Loucy (cell line): ENCODE results near the gene RAB7A.
"Not testable (repeated sequence)": the region's sequence is repeated elsewhere in the genome, so short reads cannot be mapped to it uniquely, and the experiment has no call there.

Experiments
- H2AFZ ChIP-seq: fragments of 200-600 bp; sonication (generic); 2 replicates; pipeline ENCODE4 v1.6.0; 2016; ENCODE audit warnings: antibody characterized with exemption, mild to moderate bottlenecking, low read length, moderate library complexity
- H3F3A ChIP-seq: fragments of 200-600 bp; 2 replicates; pipeline ENCODE4 v1.6.0; 2016; ENCODE audit warnings: antibody characterized with exemption, low read depth, mild to moderate bottlenecking
- H3K27me3 ChIP-seq: fragments of 200-600 bp; sonication (generic); 2 replicates; pipeline ENCODE4 v1.6.1; 2014; ENCODE audit warnings: low read length, mild to moderate bottlenecking; ENCODE audit not compliant: insufficient read depth, poor library complexity, severe bottlenecking
- H3K36me3 ChIP-seq: fragments of 200-600 bp; sonication (generic); 2 replicates; pipeline ENCODE4 v1.6.1; 2016; ENCODE audit warnings: low read length; ENCODE audit not compliant: insufficient read depth
- H3K4me1 ChIP-seq: fragments of 200-600 bp; sonication (generic); 2 replicates; pipeline ENCODE4 v1.5.1; 2014; ENCODE audit warnings: low read length, mild to moderate bottlenecking; ENCODE audit not compliant: insufficient read depth, poor library complexity, severe bottlenecking
- H3K4me2 ChIP-seq: fragments of 200-600 bp; sonication (generic); 2 replicates; pipeline ENCODE4 v1.6.0; 2014; ENCODE audit warnings: antibody characterized with exemption, low read length, low read depth, mild to moderate bottlenecking; ENCODE audit not compliant: poor library complexity, severe bottlenecking
- H3K4me3 ChIP-seq: fragments of 200-600 bp; sonication (generic); 2 replicates; pipeline ENCODE4 v1.5.1; 2014; ENCODE audit warnings: low read length, mild to moderate bottlenecking, mixed read lengths; ENCODE audit not compliant: poor library complexity, severe bottlenecking
- H3K79me2 ChIP-seq: fragments of 200-600 bp; sonication (generic); 2 replicates; pipeline ENCODE4 v1.6.1; 2014; ENCODE audit warnings: low read length; ENCODE audit not compliant: insufficient read depth
- H3K9ac ChIP-seq: fragments of 200-600 bp; sonication (generic); 2 replicates; pipeline ENCODE4 v1.6.0; 2014; ENCODE audit warnings: mild to moderate bottlenecking, low read depth, low read length, moderate library complexity; ENCODE audit not compliant: poor library complexity, severe bottlenecking
- H3K9me2 ChIP-seq: fragments of 200-600 bp; sonication (generic); replicated peaks from 2 replicates; pipeline ENCODE4 v1.6.1; 2016; ENCODE audit warnings: low read depth, low read length, mixed read lengths
- H3K9me3 ChIP-seq: fragments of 200-600 bp; sonication (generic); 2 replicates; pipeline ENCODE4 v1.6.1; 2014; ENCODE audit warnings: mild to moderate bottlenecking, antibody characterized with exemption, low read length, low read depth; ENCODE audit not compliant: insufficient read depth
- H4K20me1 ChIP-seq: fragments of 200-600 bp; sonication (generic); 2 replicates; pipeline ENCODE4 v1.6.0; 2014; ENCODE audit warnings: antibody characterized with exemption, low read length, mild to moderate bottlenecking; ENCODE audit not compliant: insufficient read depth, poor library complexity, severe bottlenecking
- CTCF ChIP-seq: fragments of 200-600 bp; sonication (generic); conservative IDR thresholded peaks from 2 replicates; pipeline ENCODE4 v1.5.1; 2014; ENCODE audit warnings: mild to moderate bottlenecking, antibody characterized with exemption, low read length
- EZH2phosphoT487 ChIP-seq: fragments of 200-600 bp; IDR thresholded peaks from 2 replicates; pipeline ENCODE4 v1.6.1; 2018; ENCODE audit warnings: antibody characterized with exemption, mild to moderate bottlenecking, moderate library complexity, borderline replicate concordance

The RAB7A gene

GRCh38 chr3:128830762-128831161 lies 104.8 kb downstream of the RAB7A start:
- not testable (repeated sequence) for H3K9ac ChIP-seq, H2AFZ ChIP-seq, H3K9me2 ChIP-seq, H4K20me1 ChIP-seq, H3K27me3 ChIP-seq, H3K79me2 ChIP-seq, H3K4me1 ChIP-seq, H3K4me2 ChIP-seq, H3K9me3 ChIP-seq, H3K36me3 ChIP-seq, H3F3A ChIP-seq, H3K4me3 ChIP-seq

GRCh38 chr3:128832979-128833378 lies 107.0 kb downstream of the RAB7A start:
- H3K9me2 ChIP-seq, H4K20me1 ChIP-seq, H3K27me3 ChIP-seq, H3K36me3 ChIP-seq, H3K4me2 ChIP-seq, H2AFZ ChIP-seq, H3K4me1 ChIP-seq, H3K79me2 ChIP-seq, H3K9me3 ChIP-seq, H3K9ac ChIP-seq, H3K4me3 ChIP-seq, H3F3A ChIP-seq: not testable (repeated sequence)

GRCh38 chr3:128835096-128835495 lies 109.1 kb downstream of the RAB7A start:
- Histone ChIP-seq H3K27me3 (no peaks in the 10 kb centered on the region), H3K9me2 (no peaks in the 10 kb centered on the region), H2AFZ (no peak overlapping the region), H3K4me3 (no peak overlapping the region), H3F3A (no peaks in the 10 kb centered on the region), H3K9me3 (no peaks in the 10 kb centered on the region), H4K20me1 (no peaks in the 10 kb centered on the region), H3K36me3 (no peaks in the 10 kb centered on the region), H3K79me2 (no peaks in the 10 kb centered on the region), H3K4me1 (no peaks in the 10 kb centered on the region), H3K9ac (no peak overlapping the region), H3K4me2 (no peak overlapping the region)
- no peak for TF ChIP-seq EZH2phosphoT487
- no peak for TF ChIP-seq CTCF

GRCh38 chr3:128841926-128842920 lies 116.2 kb downstream of the RAB7A start:
- Histone ChIP-seq H3K4me2 (no peak overlapping the region), H3K4me1 (peaks cover 28% of the 10 kb centered on the region), H4K20me1 (no peaks in the 10 kb centered on the region), H3F3A (no peaks in the 10 kb centered on the region), H3K4me3 (no peak overlapping the region), H3K9ac (no peak overlapping the region), H3K9me3 (no peaks in the 10 kb centered on the region), H2AFZ (no peak overlapping the region), H3K9me2 (no peaks in the 10 kb centered on the region), H3K79me2 (no peaks in the 10 kb centered on the region), H3K27me3 (no peaks in the 10 kb centered on the region), H3K36me3 (no peaks in the 10 kb centered on the region)
- TF ChIP-seq CTCF: no peak
- TF ChIP-seq EZH2phosphoT487: no peak
